ENCODE data around the gene NAALADL2.

The NAALADL2 gene

GRCh38 chr3:175041369-175041768 lies 182.2 kb downstream of the NAALADL2 start:
- H3K27ac ChIP-seq: no peak overlapping the region
- no peak for TF ChIP-seq CTCF (conservative IDR thresholded peaks at IDR 0.05)
- no peak for TF ChIP-seq ZFX (IDR thresholded peaks at IDR 0.05)

- no peak for TF ChIP-seq ZFX (IDR thresholded peaks at IDR 0.05)
- TF ChIP-seq CTCF (conservative IDR thresholded peaks at IDR 0.05): no peak
- H3K27ac ChIP-seq: no peak overlapping the region
Measured at GRCh38 chr3:175046601-175047000, 187.5 kb downstream of the NAALADL2 start.

- no peak for TF ChIP-seq CTCF (conservative IDR thresholded peaks at IDR 0.05)
- TF ChIP-seq ZFX (IDR thresholded peaks at IDR 0.05): no peak
- H3K27ac ChIP-seq: no peak overlapping the region
Measured at GRCh38 chr3:175047786-175048185, 188.7 kb downstream of the NAALADL2 start.

- TF ChIP-seq ZFX (IDR thresholded peaks at IDR 0.05): no peak
- TF ChIP-seq CTCF (conservative IDR thresholded peaks at IDR 0.05): no peak
- no peak overlapping the region for H3K27ac ChIP-seq
Measured at GRCh38 chr3:175057401-175057800, 198.3 kb downstream of the NAALADL2 start.

GRCh38 chr3:175059788-175060187 lies 200.7 kb downstream of the NAALADL2 start:
- H3K27ac ChIP-seq: no peak overlapping the region; the same call in 1 of the 2 replicates
- no peak for TF ChIP-seq ZFX (IDR thresholded peaks at IDR 0.05)

GRCh38 chr3:175065497-175065896 lies 206.4 kb downstream of the NAALADL2 start:
- no peak overlapping the region for H3K27ac ChIP-seq
- TF ChIP-seq CTCF (conservative IDR thresholded peaks at IDR 0.05): no peak

GRCh38 chr3:175066617-175067415 lies 207.7 kb downstream of the NAALADL2 start:
- no peak overlapping the region for H3K27ac ChIP-seq
- TF ChIP-seq ZFX (IDR thresholded peaks at IDR 0.05): no peak
- no peak for TF ChIP-seq CTCF (conservative IDR thresholded peaks at IDR 0.05)

GRCh38 chr3:175068587-175068986 lies 209.5 kb downstream of the NAALADL2 start:
- H3K27ac ChIP-seq: no peak overlapping the region
- TF ChIP-seq CTCF (conservative IDR thresholded peaks at IDR 0.05): no peak
- TF ChIP-seq ZFX (IDR thresholded peaks at IDR 0.05): no peak
